Measurements from ENCODE around the gene TRIAP1.
A peak's percentile ranks its signal among the peaks of the same experiment; 100 is the strongest.
"Not testable (repeated sequence)": the region's sequence is repeated elsewhere in the genome, so short reads cannot be mapped to it uniquely, and the experiment has no call there.

Gene TRIAP1

GRCh38 chr12:120468821-120469449 is 22.8 kb upstream of the TRIAP1 start:
- peak; percentile 29 for DNase-seq (ENCODE audit: low spot score)

- DNase-seq (ENCODE audit: low spot score): no peak
These were observed 22.2 kb upstream of the TRIAP1 start for GRCh38 chr12:120468325-120468820.

GRCh38 chr12:120467439-120467838 is 21.3 kb upstream of the TRIAP1 start:
- DNase-seq (ENCODE audit: low spot score): no peak

- DNase-seq (ENCODE audit: low spot score): peak; percentile 27
These were observed 20.6 kb upstream of the TRIAP1 start for GRCh38 chr12:120466560-120467315.

- no peak for DNase-seq (ENCODE audit: low spot score)
These were observed 19.6 kb upstream of the TRIAP1 start for GRCh38 chr12:120465756-120466155.

GRCh38 chr12:120463712-120464111 is 17.5 kb upstream of the TRIAP1 start:
- DNase-seq (ENCODE audit: low spot score): no peak

GRCh38 chr12:120462099-120462640 is 16.0 kb upstream of the TRIAP1 start:
- DNase-seq (ENCODE audit: low spot score): no peak

GRCh38 chr12:120460157-120460556 is 14.0 kb upstream of the TRIAP1 start:
- no peak for DNase-seq (ENCODE audit: low spot score)

- no peak for DNase-seq (ENCODE audit: low spot score)
These were observed 10.9 kb upstream of the TRIAP1 start for GRCh38 chr12:120457133-120457532.

- no peak for DNase-seq (ENCODE audit: low spot score)
These were observed 9.1 kb upstream of the TRIAP1 start for GRCh38 chr12:120455302-120455701.

- DNase-seq (ENCODE audit: low spot score): peak; percentile 42
These were observed 7.8 kb upstream of the TRIAP1 start for GRCh38 chr12:120453977-120454376.

- DNase-seq (ENCODE audit: low spot score): no peak
These were observed 7.0 kb upstream of the TRIAP1 start for GRCh38 chr12:120453060-120453750.

GRCh38 chr12:120452524-120452923 is 6.3 kb upstream of the TRIAP1 start:
- DNase-seq (ENCODE audit: low spot score): not testable (repeated sequence)

GRCh38 chr12:120447992-120448391 is 1.8 kb upstream of the TRIAP1 start:
- DNase-seq (ENCODE audit: low spot score): no peak

GRCh38 chr12:120446844-120447178 is 627 bp upstream of the TRIAP1 start:
- DNase-seq (ENCODE audit: low spot score): not testable (repeated sequence)

GRCh38 chr12:120444676-120445075 is 1.5 kb downstream of the TRIAP1 start:
- DNase-seq (ENCODE audit: low spot score): no peak

- DNase-seq (ENCODE audit: low spot score): peak; percentile 82
These were observed 6.4 kb downstream of the TRIAP1 start for GRCh38 chr12:120439646-120440247.

- no peak for DNase-seq (ENCODE audit: low spot score)
These were observed 7.5 kb downstream of the TRIAP1 start for GRCh38 chr12:120438495-120439198.

GRCh38 chr12:120437735-120438494 is 8.3 kb downstream of the TRIAP1 start, which contains the start of gene COX6A1:
Gene COX6A1 (plus strand): TSS chr12:120438113. CDS start chr12:120438127, 14 bp downstream.
- peak; percentile 99 for DNase-seq (ENCODE audit: low spot score)

GRCh38 chr12:120432772-120433525 is 13.2 kb downstream of the TRIAP1 start:
- DNase-seq (ENCODE audit: low spot score): no peak
